ENCODE results near the gene ZNF148. TPM values are rescaled to one million over a fixed set of nuclear protein-coding genes. Genes with fewer than 3 reads are reported as not detected.

Gene ZNF148
- total and polyA plus RNA-seq, 7 donors = 4.8 to 42.5 (median 28.2) TPM

DNA sequence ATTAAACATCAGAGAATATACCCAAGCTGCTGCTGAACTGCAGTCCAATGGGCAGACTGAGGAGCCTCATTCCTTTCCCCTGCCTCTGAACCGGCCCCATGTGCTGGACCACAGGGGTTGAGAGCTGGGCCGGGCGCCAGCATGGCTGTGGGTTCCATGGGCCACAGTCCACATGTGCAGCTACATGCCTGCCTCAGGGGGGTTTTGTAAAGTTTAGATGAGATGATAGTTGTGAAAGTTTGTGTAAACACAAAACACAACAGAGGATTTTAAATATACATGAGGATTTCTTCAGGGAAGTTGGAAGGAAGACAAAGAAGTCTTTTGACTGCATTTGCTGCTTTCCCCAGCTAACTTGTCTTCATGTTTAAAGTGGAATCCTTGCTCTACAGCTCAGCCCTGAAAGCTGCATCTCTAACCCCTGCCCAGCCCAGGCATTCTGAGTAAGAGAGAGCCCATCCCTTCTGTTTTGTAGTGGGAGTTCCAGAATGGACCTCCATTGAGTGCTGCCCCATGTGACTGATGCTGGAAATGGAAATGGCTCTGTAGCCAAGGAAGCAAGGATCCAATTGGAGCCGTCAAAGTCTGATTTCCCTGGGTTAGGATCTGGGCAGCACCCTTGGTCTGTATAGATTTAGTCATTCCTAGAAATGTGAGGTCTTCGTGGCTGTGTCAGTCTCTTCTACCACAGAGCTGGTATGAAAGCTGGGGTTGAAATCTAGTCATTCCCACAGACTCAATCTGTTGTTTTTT lies 180.1 kb downstream of the ZNF148 start:
- no peak overlapping the region for H3K27ac ChIP-seq
- H3K36me3 ChIP-seq = no peaks in the 10 kb centered on the region
- DNase-seq = no peak
- no peaks in the 10 kb centered on the region for H3K27me3 ChIP-seq
- H3K4me1 ChIP-seq = no peaks in the 10 kb centered on the region
- TF ChIP-seq POLR2AphosphoS5 (IDR thresholded peaks at IDR 0.05) = no peak
- TF ChIP-seq, protein P1, sequence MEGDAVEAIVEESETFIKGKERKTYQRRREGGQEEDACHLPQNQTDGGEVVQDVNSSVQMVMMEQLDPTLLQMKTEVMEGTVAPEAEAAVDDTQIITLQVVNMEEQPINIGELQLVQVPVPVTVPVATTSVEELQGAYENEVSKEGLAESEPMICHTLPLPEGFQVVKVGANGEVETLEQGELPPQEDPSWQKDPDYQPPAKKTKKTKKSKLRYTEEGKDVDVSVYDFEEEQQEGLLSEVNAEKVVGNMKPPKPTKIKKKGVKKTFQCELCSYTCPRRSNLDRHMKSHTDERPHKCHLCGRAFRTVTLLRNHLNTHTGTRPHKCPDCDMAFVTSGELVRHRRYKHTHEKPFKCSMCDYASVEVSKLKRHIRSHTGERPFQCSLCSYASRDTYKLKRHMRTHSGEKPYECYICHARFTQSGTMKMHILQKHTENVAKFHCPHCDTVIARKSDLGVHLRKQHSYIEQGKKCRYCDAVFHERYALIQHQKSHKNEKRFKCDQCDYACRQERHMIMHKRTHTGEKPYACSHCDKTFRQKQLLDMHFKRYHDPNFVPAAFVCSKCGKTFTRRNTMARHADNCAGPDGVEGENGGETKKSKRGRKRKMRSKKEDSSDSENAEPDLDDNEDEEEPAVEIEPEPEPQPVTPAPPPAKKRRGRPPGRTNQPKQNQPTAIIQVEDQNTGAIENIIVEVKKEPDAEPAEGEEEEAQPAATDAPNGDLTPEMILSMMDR (IDR thresholded peaks at IDR 0.05) = no peak
- TF ChIP-seq EP300 (IDR thresholded peaks at IDR 0.05) = no peak
- H3K4me3 ChIP-seq = no peak overlapping the region
- 75 to 83% methylated on average over 5 of the region's 5 CpGs for WGBS, 2 donors
- no peaks in the 10 kb centered on the region for H3K9me3 ChIP-seq
- intact Hi-C loops (cut with DNase I) = no loop called here

DNA sequence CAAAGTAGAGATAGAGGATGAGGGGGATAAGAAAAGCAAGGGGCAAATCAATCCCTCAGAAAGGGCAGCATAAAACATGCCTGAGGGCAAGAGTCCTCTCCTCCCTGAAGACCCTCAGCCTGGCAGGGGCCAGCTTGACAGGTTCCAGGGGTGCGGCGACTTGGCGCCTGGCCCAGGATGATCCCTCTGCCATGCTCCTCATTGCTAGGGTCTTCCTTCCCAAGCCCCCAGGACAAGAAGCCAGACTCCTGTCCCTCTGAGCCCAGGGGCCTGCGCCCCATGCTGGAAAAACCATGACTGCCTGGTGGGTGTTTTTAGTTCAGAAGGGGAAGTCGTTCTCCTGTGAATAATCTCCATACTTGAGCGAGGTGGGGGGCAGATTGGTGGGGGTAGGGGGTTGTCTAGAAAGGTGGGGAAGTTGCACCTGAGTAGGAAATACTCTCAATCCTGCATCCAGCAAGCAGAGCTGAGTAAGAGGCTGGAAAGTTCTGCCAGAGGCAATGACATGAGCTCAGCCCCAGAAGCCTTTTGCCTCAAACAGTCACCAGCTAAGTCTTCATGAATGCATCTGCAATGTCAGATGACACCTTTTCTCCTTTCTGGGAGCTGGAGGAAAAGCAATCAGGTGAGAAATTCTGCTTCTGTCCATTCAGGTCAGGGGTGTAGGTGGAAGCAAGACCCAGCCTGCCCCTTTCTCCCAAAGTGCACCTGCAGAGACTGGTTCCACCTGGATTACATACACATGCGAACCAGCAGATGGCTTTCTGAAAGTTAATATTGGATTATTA lies 180.9 kb downstream of the ZNF148 start:
- no peaks in the 10 kb centered on the region for H3K36me3 ChIP-seq
- WGBS, 2 donors = 91% methylated on average over 7 of the region's 7 CpGs
- H3K4me1 ChIP-seq = no peaks in the 10 kb centered on the region
- H3K4me3 ChIP-seq = no peak overlapping the region
- intact Hi-C loops (cut with DNase I) = no loop called here
- H3K27me3 ChIP-seq = no peaks in the 10 kb centered on the region
- TF ChIP-seq POLR2AphosphoS5 (IDR thresholded peaks at IDR 0.05) = no peak
- no peak for TF ChIP-seq EP300 (IDR thresholded peaks at IDR 0.05)
- TF ChIP-seq, protein P1 (IDR thresholded peaks at IDR 0.05) = no peak
- no peak for TF ChIP-seq POLR2A (IDR thresholded peaks at IDR 0.05)
- DNase-seq = no peak
- no peak overlapping the region for H3K27ac ChIP-seq
- no peaks in the 10 kb centered on the region for H3K9me3 ChIP-seq

DNA sequence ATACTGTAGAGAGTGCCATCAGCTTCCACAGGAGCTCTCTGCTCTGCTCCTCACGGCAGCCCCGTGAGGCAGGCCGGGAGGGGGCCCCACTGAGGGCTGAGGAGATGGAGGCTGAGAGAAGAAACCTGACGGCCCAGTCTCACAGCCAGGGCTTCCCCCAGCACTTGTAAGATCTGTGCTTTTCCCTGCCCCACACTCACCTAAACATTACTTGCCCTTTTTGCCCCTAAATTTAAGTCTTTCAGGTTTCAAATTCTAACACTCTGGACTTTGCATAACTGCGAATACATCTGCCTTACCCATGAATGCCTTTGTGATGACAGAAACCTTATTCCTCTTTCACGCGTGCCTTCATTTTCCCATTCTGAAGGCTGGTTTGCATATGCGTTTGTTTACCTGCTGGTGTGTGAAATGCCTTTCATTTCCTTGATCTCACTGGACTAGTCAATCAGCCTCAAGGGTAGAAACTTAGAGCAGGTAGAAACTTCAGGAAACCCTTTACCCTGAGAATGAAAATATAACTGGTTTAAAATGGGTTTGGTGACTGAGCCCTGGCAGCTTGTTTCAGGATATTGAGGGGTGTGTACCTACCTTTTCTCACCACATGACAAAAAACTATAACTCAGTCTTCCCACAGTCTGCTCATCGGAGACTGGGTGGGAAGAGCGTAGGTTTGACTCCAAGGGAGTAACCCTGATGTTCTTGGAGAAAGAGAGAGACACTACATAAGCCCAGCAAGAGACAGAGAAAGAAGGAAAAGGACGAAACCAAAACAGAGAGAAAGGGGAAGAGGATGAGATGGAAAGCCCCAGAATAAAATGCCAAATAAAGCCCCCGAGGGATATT lies 182.7 kb downstream of the ZNF148 start:
- intact Hi-C loops (cut with DNase I) = no loop called here
- H3K9me3 ChIP-seq = no peaks in the 10 kb centered on the region
- H3K27ac ChIP-seq = no peak overlapping the region
- 75 to 93% methylated on average over 12 of the region's 12 CpGs for WGBS, 2 donors
- H3K27me3 ChIP-seq = no peaks in the 10 kb centered on the region
- H3K4me1 ChIP-seq = no peaks in the 10 kb centered on the region
- no peak overlapping the region for H3K4me3 ChIP-seq
- TF ChIP-seq EP300 (IDR thresholded peaks at IDR 0.05) (no peak), POLR2A (IDR thresholded peaks at IDR 0.05) (no peak), POLR2AphosphoS5 (IDR thresholded peaks at IDR 0.05) (no peak)
- TF ChIP-seq, protein P1 (IDR thresholded peaks at IDR 0.05) = no peak
- no peaks in the 10 kb centered on the region for H3K36me3 ChIP-seq
- DNase-seq = no peak

DNA sequence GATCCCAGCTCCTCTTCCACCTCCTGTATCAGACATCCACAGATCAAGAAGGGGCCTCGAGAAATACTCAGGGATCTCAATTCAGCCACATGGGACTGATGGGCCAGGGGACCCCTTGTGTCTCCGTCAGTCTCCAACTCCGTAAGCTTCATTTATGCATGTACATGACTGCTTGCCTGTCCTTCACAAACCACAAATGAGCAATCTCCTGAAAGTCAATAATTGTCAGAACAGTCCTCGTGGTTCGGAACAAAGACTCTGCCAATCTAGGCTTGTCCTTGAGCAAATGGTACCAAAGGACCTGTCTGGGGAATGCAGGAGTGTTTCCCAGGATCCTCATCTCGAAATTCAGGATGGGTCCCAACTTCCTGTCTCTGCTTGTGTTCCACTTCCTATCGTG lies 183.4 kb downstream of the ZNF148 start:
- no peak for DNase-seq
- no peaks in the 10 kb centered on the region for H3K27me3 ChIP-seq
- H3K4me3 ChIP-seq = no peak overlapping the region
- WGBS, 2 donors = 79 to 89% methylated on average over 7 of the region's 7 CpGs
- H3K27ac ChIP-seq = no peak overlapping the region
- no peaks in the 10 kb centered on the region for H3K9me3 ChIP-seq
- intact Hi-C loops (cut with DNase I) = no loop called here
- TF ChIP-seq EP300 (IDR thresholded peaks at IDR 0.05) = no peak
- TF ChIP-seq, protein P1 (IDR thresholded peaks at IDR 0.05) = no peak
- no peak for TF ChIP-seq POLR2A (IDR thresholded peaks at IDR 0.05)
- no peak for TF ChIP-seq POLR2AphosphoS5 (IDR thresholded peaks at IDR 0.05)
- no peaks in the 10 kb centered on the region for H3K36me3 ChIP-seq
- H3K4me1 ChIP-seq = peaks cover 0 to 2% (median under 1%) of the 10 kb centered on the region in 4 donors

Measured in sigmoid colon (tissue), 7 donors.